Osteoblast (primary cell): ENCODE data around the gene VOPP1. TPM values are rescaled to one million over a fixed set of nuclear protein-coding genes. Genes with fewer than 3 reads are reported as not detected.

Experiments
- DNase-seq: peaks from one replicate; pipeline ENCODE4 v3.0.0; 2011; ENCODE audit warnings: low spot score, mixed read lengths; ENCODE audit not compliant: insufficient read length; ENCODE audit errors: missing footprints
- H2AFZ ChIP-seq: 2 replicates; pipeline ENCODE4 v1.6.0; 2011; ENCODE audit warnings: mild to moderate bottlenecking, low read length
- H3K27ac ChIP-seq: 2 replicates; pipeline ENCODE4 v1.5.1; 2011; ENCODE audit warnings: mild to moderate bottlenecking, low read depth, low read length, moderate library complexity
- H3K27me3 ChIP-seq: 2 replicates; pipeline ENCODE4 v1.6.0; 2012; ENCODE audit warnings: mild to moderate bottlenecking, control low read depth, inconsistent platforms, low read length, moderate library complexity; ENCODE audit not compliant: insufficient read depth
- H3K36me3 ChIP-seq: 2 replicates; pipeline ENCODE4 v1.5.1; 2011; ENCODE audit warnings: mild to moderate bottlenecking, low read length, control low read depth, moderate library complexity; ENCODE audit not compliant: insufficient read depth
- H3K4me1 ChIP-seq: 2 replicates; pipeline ENCODE4 v1.5.1; 2011; ENCODE audit warnings: mild to moderate bottlenecking, low read length, control low read depth, moderate library complexity; ENCODE audit not compliant: insufficient read depth
- H3K4me2 ChIP-seq: 2 replicates; pipeline ENCODE4 v1.6.0; 2011; ENCODE audit warnings: mild to moderate bottlenecking, low read length; ENCODE audit not compliant: insufficient read depth
- H3K4me3 ChIP-seq: fragments of 200-600 bp; sonication (generic); 3 replicates; pipeline ENCODE4 v1.5.1; 2012; ENCODE audit warnings: mild to moderate bottlenecking, low read length, inconsistent platforms; ENCODE audit not compliant: insufficient read depth
- H3K79me2 ChIP-seq: 2 replicates; pipeline ENCODE4 v1.6.0; 2012; ENCODE audit warnings: mild to moderate bottlenecking, low read length, control low read depth, inconsistent platforms; ENCODE audit not compliant: insufficient read depth
- H3K9me3 ChIP-seq: 2 replicates; pipeline ENCODE4 v1.5.1; 2011; ENCODE audit warnings: low read depth, low read length, control low read depth
- H4K20me1 ChIP-seq: 2 replicates; pipeline ENCODE4 v1.6.0; 2012; ENCODE audit warnings: mild to moderate bottlenecking, low read length, control low read depth; ENCODE audit not compliant: insufficient read depth
- total RNA-seq: library from RNA; depleted of rRNA; stranded (reverse); fragments of >200 nt; gene quantifications from 2 replicates; pipeline ENCODE4 v1.2.3, GENCODE V29; 2012
- TF ChIP-seq, protein P1 (sequence below): IDR thresholded peaks from 2 replicates; pipeline ENCODE4 v1.5.1; 2011; ENCODE audit warnings: mild to moderate bottlenecking, low read depth, low read length, moderate library complexity; ENCODE audit errors: extremely low read depth

VOPP1 gene
- total RNA-seq, 1 donor: 74.6 TPM

DNA sequence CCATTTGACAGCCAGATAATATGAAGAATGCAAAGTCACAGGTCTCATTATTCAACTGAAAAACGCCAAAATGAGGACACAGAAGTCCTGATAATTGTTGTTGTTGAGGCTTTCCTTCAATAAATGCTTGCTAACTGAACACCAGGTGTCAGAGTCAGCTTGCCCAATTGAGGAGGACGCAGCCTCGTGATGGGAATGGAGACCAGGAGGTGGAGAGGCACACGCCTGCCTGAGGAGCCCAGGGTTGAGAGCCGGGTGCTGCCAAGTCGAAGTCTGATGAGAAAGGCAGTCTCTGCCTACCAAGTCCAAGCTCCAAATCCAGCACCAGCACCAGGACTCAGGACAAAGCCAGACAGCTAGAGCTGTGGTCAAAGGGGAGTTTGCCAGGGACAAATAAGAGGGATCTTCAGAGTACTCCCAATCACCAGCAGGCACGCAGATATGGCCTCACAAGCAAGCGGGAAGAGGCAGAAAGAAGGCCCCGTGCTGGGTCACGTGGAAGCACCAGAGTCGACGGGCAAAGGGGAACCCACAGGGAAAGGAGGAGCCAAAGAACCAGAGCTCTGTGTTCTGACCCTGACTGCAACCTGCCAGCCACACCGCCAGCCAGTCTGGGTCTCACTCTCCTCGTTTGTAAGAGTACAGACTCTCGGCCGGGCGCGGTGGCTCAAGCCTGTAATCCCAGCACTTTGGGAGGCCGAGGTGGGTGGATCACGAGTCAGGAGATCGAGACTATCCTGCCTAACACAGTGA is 47.6 kb downstream of the VOPP1 start:
- Histone ChIP-seq H3K4me2 (no peak overlapping the region), H4K20me1 (peaks cover 39% of the 10 kb centered on the region), H3K27ac (no peak overlapping the region), H3K79me2 (peaks cover 70% of the 10 kb centered on the region), H2AFZ (no peak overlapping the region), H3K4me3 (no peak overlapping the region), H3K36me3 (no peaks in the 10 kb centered on the region), H3K9me3 (no peaks in the 10 kb centered on the region), H3K4me1 (no peaks in the 10 kb centered on the region), H3K27me3 (no peaks in the 10 kb centered on the region)
- TF ChIP-seq, protein P1, sequence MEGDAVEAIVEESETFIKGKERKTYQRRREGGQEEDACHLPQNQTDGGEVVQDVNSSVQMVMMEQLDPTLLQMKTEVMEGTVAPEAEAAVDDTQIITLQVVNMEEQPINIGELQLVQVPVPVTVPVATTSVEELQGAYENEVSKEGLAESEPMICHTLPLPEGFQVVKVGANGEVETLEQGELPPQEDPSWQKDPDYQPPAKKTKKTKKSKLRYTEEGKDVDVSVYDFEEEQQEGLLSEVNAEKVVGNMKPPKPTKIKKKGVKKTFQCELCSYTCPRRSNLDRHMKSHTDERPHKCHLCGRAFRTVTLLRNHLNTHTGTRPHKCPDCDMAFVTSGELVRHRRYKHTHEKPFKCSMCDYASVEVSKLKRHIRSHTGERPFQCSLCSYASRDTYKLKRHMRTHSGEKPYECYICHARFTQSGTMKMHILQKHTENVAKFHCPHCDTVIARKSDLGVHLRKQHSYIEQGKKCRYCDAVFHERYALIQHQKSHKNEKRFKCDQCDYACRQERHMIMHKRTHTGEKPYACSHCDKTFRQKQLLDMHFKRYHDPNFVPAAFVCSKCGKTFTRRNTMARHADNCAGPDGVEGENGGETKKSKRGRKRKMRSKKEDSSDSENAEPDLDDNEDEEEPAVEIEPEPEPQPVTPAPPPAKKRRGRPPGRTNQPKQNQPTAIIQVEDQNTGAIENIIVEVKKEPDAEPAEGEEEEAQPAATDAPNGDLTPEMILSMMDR: no peak
- no peak for DNase-seq

DNA sequence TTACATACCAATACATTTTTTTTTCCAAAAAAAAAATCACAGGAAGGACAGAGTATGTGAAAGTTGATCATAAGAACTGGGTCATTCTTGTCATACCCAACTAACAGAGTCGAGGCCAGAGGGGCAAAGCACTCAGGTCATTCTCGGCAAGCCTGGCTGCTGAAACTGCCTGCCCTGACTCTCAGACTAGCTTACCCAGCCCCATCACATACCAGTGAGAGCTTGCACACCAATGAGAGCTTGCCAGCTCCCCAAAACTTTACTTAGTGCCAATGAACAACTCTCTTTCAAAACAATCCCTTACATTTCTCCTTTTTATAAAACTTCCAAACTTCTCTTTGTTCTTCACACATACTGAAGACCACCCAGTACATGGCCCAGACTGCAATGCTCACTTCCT is 48.9 kb downstream of the VOPP1 start:
- H3K27ac ChIP-seq: no peak overlapping the region
- H3K36me3 ChIP-seq: peaks cover 5% of the 10 kb centered on the region
- no peak overlapping the region for H2AFZ ChIP-seq
- TF ChIP-seq, protein P1: no peak
- no peak for DNase-seq
- no peaks in the 10 kb centered on the region for H3K4me1 ChIP-seq
- peaks cover 35% of the 10 kb centered on the region for H4K20me1 ChIP-seq
- H3K4me3 ChIP-seq: no peak overlapping the region
- H3K4me2 ChIP-seq: no peak overlapping the region
- H3K27me3 ChIP-seq: no peaks in the 10 kb centered on the region
- peaks cover 63% of the 10 kb centered on the region for H3K79me2 ChIP-seq
- H3K9me3 ChIP-seq: no peaks in the 10 kb centered on the region

DNA sequence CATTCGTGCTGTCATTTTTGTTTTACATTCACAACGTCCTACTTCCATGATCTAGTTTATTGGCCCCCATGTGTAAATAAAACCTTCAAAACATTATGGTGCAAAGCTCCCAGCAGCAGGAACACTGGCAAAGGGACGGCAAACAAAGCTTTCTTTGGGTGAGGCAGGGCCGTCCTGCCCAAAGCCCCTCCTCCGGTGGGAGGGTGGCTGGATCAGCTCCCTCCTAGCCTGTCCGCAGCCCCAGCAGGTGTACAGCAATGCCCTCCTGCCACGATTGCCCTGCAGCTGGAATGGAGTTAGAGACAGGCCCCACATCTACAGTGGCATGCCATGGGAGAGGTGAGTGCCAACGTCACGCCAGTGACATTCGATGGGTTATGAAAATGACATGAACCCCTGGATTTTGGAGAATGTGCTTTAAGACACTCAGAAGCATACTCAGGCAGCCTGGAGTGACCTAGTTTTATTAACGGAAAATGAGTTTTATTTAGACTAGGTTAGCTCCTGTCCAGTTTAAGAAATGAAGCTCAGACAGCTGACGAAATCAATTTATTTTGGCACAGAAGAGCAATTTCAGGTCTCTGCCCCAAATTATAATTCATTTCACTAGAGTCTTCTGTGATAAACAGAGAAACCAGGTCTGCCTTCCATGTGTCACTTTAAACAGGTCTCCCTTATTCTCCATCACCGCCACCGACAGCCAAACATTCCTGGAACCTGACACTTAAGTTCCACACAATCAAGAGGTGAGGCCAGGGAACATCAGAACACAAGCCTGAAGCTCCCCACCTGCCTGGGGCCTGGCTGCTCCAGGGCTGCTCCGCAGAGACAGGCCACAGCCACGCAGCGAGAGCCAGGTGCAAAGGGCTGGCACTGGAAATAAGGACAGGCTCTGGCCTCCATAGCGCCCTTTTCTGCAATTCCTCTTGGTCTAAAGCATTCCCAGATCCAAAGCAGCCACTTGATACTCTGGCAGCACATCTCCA is 50.1 kb downstream of the VOPP1 start:
- no peak for DNase-seq
- Histone ChIP-seq H3K4me3 (no peak overlapping the region), H3K9me3 (no peaks in the 10 kb centered on the region), H3K4me1 (no peaks in the 10 kb centered on the region), H4K20me1 (peaks cover 32% of the 10 kb centered on the region), H3K79me2 (peaks cover 60% of the 10 kb centered on the region), H3K27me3 (no peaks in the 10 kb centered on the region), H3K36me3 (peaks cover 10% of the 10 kb centered on the region), H3K4me2 (no peak overlapping the region), H3K27ac (no peak overlapping the region), H2AFZ (no peak overlapping the region)
- TF ChIP-seq, protein P1: no peak

DNA sequence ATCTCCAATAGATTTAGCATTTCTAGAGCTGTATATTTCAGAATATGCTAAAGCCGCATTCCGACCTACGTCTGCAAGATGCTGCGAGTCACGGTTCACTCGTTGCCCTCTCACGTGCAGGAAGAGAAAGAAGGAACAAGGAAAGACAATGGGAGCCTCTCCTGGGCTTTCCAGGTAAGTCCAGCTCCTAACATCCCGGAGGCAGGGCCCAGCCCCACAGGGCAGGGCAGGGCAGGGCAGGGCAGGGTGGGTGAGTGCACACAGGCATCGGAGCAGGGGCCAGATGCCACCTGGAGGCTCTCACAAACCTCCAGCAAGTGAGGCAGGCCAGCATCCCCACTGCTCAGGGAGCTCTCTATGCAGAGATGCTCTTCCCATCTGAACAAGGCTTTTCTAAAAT is 50.8 kb downstream of the VOPP1 start:
- Histone ChIP-seq H3K27ac (no peak overlapping the region), H3K79me2 (peaks cover 54% of the 10 kb centered on the region), H3K9me3 (no peaks in the 10 kb centered on the region), H3K36me3 (peaks cover 10% of the 10 kb centered on the region), H3K27me3 (no peaks in the 10 kb centered on the region), H4K20me1 (peaks cover 25% of the 10 kb centered on the region), H3K4me1 (no peaks in the 10 kb centered on the region), H3K4me2 (no peak overlapping the region), H2AFZ (no peak overlapping the region), H3K4me3 (no peak overlapping the region)
- TF ChIP-seq, protein P1: no peak
- DNase-seq: no peak
